GM19468 (cell line): ENCODE data around the gene FAM98C.
"Not testable (repeated sequence)": the region's sequence is repeated elsewhere in the genome, so short reads cannot be mapped to it uniquely, and the experiment has no call there.

Experiments used
- ATAC-seq: cut with Tn5 transposase; IDR thresholded peaks from one replicate; pipeline ENCODE4 v1.9.1; 2021; ENCODE audit warnings: mild to moderate bottlenecking, moderate library complexity, moderate number of reproducible peaks; ENCODE audit not compliant: unreplicated experiment; ENCODE audit errors: extremely low read depth

FAM98C gene

DNA sequence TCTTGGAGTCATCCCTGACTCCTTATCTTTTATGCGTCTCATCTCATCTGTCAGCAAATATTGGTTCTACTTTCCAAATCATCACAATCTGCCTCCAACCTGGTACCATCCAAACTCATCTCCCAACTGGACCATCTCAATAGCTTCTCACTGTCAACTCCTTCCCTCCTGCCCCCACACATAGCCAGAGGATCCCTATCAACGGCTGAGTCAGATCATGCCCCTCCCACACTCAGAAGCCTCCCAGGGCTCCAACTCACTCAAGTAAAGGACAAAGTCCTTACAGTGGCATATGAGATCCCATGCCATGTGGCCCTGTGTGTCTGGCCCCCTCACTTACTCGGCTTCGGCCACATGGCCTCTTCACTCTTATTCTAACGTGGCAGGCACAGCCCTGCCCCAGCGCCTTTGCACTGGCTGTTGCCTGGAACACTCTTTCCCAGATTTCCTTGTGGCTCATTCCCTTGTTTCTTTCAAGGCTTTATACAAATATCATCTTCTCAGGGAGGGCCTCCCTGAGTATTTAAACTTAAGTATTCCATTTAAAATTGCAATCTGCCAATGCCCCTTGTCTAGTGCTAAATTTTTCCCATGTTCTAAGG is 10.1 kb upstream of the FAM98C start:
- ATAC-seq = no peak

DNA sequence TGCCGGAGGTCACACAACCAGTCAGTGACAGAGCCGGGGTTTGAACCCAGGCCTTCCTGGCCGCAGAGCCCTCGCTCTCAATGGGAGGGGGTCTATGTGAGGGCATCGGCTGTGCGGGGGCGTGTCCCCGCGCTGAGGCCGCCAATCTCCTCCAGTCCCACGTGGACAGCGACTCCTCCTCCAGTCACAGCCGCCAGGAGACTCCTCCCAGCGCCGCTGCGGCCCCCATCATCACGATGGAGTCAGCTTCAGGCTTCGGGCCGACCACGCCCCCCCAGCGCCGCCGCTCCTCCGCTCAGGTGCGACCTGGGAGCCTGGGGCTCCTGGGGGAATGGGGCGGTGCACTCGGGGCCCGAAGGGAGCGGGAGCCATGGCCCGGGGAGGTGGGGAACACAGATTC is 8.4 kb upstream of the FAM98C start:
- no peak for ATAC-seq

DNA sequence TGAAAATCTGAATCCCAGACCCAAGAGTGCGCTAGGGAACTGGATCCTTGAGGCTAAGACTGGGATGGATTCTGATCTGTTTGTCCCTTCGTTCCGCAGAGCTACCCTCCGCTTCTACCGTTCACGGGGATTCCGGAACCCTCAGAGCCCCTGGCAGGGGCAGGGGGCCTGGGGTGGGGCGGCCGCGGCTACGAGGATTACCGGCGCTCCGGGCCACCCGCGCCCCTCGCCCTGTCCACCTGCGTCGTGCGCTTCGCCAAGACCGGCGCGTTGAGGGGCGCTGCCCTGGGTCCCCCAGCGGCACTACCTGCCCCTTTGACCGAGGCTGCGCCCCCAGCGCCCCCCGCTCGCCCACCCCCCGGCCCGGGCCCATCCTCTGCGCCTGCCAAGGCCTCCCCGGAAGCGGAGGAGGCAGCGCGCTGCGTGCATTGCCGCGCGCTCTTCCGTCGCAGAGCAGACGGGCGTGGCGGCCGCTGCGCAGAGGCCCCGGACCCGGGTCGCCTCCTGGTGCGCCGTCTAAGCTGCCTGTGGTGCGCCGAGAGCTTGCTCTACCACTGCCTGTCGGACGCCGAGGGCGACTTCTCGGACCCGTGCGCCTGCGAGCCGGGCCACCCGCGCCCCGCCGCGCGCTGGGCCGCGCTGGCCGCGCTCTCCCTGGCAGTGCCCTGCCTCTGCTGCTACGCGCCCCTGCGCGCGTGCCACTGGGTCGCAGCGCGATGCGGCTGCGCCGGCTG is 7.3 kb upstream of the FAM98C start:
- ATAC-seq = no peak

- ATAC-seq = no peak
Observed at GRCh38 chr19:38399081-38399480, 3.8 kb upstream of the FAM98C start.

- ATAC-seq = no peak
Observed at GRCh38 chr19:38399537-38399936, 3.4 kb upstream of the FAM98C start.

GRCh38 chr19:38400361-38400760 is 2.5 kb upstream of the FAM98C start:
- no peak for ATAC-seq

- ATAC-seq = no peak
Observed at GRCh38 chr19:38401148-38401547, 1.7 kb upstream of the FAM98C start.

GRCh38 chr19:38402623-38402966 is 298 bp upstream of the FAM98C start:
- ATAC-seq = no peak

DNA sequence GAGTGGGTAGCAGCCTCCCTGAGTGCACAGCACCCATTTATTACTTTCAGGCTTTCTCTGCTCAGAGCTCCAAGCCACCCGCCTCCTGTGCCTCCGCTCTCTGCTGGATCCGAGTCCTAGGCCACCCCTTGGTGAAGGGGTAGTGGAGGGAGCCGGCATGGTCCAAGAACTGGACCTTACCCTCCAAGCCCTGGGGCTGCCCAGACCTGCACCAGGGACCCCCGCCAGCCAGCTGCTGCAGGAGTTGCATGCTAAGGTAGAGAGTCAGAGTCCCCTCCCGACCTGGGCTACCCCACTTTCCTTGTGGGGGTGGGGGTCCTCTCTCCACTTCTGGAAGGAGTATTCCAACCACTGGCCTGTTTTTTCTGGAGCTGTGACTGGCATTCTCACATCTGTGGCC is 2.0 kb downstream of the FAM98C start:
- no peak for ATAC-seq

GRCh38 chr19:38405276-38405675 is 2.4 kb downstream of the FAM98C start:
- no peak for ATAC-seq

GRCh38 chr19:38409631-38410133 is 6.8 kb downstream of the FAM98C start:
- no peak for ATAC-seq

- ATAC-seq = not testable (repeated sequence)
Observed at GRCh38 chr19:38410407-38410806, 7.5 kb downstream of the FAM98C start.

- no peak for ATAC-seq
Observed at GRCh38 chr19:38411041-38411712, 8.3 kb downstream of the FAM98C start.

GRCh38 chr19:38411898-38412297 is 9.0 kb downstream of the FAM98C start:
- ATAC-seq = not testable (repeated sequence)

- ATAC-seq = no peak
Observed at GRCh38 chr19:38412491-38412890, 9.6 kb downstream of the FAM98C start.

GRCh38 chr19:38412961-38413360 is 10.1 kb downstream of the FAM98C start:
- no peak for ATAC-seq

- ATAC-seq = no peak
Observed at GRCh38 chr19:38413416-38413815, 10.5 kb downstream of the FAM98C start.

DNA sequence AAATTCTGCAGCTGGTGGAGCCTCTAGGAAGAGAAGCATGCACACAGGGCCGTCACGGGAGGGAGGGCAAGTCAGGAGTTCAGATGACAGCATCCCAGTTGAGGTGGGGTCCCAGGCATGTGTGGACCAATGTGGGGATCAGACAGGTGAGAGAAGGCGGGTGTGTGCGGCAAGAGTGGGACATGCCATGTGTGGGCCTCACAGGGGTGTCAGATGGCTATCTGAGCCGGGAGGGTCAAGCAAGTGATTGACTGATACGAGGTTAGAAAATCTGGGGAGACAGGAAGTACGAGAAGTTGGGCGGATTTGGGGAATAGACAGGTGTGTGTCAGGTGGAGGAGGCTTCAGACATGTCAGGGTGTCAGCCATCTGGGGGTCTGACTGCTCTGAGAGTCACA is 14.3 kb downstream of the FAM98C start:
- ATAC-seq = no peak

GRCh38 chr19:38417544-38418506 is 14.9 kb downstream of the FAM98C start:
- no peak for ATAC-seq

- ATAC-seq = no peak
Observed at GRCh38 chr19:38420935-38421334, 18.0 kb downstream of the FAM98C start.
